TTC549 (cell line): ENCODE data around the gene UBL5.
"Not testable (repeated sequence)": the region's sequence is repeated elsewhere in the genome, so short reads cannot be mapped to it uniquely, and the experiment has no call there.

ENCODE experiments used
- FAIRE-seq: peaks from 2 replicates; lab custom pipeline; 2012; peaks lifted over from hg19 to GRCh38; lab: Jason Lieb, UNC

The UBL5 gene

DNA sequence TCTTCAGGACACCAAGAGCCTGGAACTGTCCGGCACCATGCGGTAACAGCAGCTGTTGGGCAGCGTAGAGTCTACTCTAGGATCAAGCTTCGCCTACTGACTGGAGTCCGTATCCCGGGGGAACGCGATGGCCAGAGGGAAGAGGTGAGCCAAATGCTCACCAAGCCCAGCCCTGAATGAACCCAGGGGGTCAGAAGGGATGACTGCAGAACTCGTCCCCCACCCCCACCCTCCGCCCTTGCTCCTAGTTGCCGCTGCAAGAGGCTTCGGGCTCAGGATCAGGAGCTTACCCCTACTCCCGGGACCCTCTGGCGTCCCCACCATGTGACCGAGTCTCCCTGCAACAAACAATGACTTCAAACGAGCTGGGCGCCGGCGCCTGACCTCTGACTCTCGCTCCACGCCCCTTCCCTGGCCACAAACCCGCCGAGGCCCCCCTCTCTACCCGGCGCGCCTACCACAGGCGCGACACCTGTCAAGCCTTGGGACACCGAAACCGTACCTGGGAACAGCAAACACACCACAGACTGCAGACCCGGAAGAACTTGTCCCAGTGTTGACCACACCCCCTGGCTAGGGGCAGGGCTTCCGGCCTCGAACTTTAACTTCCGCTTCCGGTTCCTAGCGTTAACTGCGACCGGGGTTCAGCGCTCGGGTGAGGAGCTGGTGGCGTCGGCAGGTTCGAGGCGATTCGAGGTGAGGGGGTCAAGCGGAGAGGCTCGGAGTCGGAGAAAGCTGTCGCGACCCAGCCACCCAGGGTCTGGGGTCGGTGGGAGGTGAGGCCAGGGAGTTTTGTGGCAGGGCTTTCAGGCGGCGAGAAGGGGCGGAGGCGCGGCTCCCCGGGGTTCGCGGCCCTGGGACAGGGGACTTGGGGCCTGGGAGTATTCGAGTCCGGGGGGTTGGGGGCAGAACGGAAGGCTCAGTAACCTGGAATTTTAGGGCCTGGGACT lies at the start of gene UBL5:
Gene UBL5, plus strand, starts transcription at position 630 of the 950 bp plus-strand sequence. CDS start 420 bp downstream, outside the sequence.
- FAIRE-seq, result no peak

DNA sequence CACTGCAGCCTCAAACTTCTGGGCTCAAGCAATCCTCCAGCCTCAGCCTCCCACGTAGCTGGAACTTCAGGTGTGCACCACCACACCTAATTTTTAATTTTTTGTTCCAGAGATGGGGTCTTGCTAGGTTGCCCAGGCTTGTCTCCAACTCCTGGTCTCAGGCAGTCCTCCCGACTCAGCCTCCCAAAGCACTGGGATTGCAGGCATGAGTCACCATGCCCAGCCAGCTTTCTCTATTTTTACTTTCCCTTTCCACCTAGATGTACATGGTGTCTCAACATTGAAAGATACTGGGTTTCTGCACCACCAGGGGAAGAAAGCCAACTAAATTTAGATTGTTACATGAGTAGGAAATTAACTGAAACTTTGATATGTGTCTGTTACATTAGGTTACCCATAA lies 45.4 kb upstream of the UBL5 start:
- no peak for FAIRE-seq

DNA sequence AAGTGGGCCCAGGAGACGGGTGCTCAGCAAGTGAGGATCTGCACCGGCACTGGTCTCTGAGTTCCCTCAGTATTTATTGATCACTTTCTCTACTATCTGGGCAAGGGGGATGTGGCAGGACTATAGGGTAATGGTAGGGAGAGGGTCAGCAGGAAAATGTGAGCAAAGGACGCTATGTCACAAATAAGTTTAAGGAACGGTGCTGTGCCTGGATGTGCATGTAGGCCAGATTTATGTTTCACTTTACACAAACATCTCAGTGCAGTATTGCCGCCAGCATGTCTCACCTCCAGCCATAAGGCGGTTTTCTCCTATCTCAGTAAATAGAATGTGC lies 43.6 kb upstream of the UBL5 start:
- FAIRE-seq, result not testable (repeated sequence)

DNA sequence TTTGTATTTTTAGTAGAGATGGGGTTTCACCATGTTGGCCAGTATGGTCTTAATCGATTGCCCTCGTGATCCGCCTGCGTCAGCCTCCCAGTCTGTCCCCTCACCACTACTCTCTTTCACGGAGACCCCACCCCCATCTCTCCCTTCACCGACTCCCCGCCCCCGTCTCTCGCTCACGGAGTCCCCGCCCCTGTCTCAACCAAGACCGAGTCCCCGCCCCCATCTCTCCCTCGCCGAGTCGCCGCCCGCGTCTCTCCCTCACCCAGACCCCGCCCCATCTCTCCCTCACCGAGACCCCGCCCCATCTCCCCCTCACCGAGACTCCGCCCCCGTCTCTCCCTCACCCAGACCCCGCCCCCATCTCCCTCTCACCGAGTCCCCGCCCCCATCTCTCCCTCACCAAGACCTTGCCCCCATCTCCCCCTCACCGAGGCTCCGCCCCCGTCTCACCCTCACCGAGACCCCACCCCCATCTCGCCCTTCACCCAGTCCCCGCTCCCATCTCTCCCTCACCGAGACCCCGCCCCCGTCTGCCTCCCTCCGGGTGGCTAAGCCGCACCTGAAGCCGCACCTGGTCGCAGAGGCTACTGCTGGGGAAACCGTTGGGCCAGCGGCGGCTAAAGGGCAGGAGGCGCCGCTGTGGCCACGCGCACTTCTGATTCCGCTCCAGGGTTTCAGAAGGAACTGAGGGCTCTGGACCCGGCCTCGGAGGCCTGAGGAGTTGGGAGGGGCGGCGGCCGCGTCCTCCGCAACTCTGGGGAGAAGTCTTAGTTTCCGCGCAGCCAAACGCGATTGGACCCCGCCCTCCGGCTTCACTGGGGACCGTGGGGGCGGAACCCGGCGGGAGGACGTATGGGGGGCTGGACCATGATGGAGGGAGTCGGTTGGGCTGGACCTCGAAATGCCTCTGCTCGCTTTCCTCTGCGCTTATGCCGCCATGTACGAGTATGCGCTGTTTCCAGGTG lies 42.1 kb upstream of the UBL5 start:
- peak; percentile 46 for FAIRE-seq

DNA sequence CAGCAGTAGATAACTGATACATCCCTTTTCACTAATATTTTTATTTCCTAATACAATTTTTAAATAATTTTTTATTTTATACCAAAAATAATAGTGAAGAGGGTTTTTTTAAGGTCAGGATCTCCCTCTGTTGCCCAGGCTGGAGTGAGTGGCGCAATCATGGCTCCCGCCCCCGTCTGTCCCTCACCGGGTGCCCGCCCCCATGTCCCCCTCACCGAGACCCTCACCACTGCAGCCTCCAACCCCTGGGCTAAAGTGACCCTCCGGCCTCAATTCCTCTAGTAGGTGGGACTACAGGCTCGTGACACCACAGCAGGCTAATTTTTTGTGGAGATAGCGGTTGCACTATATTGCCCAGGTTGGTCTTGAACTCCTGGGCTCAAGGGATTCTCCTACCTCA lies 41.4 kb upstream of the UBL5 start:
- no peak for FAIRE-seq

DNA sequence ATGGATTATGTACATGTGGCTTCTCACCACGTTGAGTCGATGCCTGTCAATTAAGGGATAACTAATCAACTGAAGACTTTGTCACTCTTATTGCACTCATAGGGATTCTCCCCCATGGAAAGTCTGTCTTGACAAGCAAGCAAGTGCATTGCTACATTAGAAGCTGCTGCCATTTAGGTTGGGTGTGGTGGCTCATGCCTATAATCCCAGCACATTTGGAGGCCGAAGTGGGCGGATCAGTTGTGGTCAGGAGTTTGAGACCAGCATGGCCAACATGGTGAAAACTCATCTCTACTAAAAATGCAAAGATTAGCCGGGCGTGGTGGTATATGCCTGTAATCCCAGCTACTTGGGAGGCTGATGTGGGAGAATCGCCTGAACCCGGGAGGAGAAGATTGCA lies 40.9 kb upstream of the UBL5 start:
- FAIRE-seq, result no peak

DNA sequence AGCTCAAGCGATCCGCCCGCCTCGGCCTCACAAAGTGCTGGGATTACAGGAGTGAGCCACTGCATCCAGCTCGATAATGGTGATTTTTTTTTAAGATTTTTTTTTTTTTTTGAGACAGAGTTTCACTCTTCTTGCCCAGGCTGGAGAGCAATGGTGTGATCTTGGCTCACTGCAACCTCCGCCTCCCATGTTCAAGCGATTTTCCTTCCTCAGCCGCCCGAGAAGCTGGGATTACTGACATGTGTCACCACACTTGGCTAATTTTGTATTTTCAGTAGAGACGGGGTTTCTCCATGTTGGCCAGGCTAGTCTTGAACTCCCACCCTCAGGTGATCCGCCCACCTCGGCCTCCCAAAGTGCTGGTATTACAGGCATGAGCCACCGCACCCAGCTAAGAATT lies 39.1 kb upstream of the UBL5 start:
- not testable (repeated sequence) for FAIRE-seq

DNA sequence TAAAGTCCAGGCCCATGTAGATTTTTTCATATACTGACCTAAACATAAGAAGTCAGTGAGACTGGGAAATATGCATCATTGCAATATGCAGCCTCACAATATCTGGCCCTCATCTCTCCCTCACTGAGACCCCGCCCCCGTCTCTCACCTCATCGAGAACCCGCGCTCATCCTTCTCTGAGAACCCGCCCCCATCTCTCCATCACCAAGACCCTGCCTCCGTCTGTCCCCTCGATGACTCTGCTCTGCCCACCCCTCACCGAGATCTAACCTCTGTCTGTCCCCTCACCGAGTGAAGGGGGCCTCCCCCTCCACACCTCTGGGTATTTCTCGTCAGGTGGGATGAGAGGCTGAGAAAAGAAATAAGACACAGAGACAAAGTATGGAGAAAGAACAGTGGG lies 38.7 kb upstream of the UBL5 start:
- FAIRE-seq, result no peak

DNA sequence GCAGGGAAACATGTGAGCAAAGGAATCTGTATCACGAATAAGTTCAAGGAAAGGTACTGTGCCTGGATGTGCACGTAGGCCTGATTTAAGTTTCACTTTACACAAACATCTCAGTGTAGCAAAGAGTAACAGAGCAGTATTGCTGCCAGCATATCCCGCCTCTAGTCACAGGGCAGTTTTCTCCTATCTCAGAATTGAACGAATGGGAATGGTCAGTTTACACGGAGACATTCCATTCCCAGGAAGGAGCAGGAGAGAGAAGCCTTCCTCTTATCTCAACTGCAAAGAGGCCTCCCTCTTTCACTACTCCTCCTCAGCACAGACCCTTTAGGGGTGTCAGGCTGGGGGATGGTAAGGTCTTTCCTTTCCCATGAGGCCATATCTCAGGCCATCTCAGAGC lies 38.1 kb upstream of the UBL5 start:
- FAIRE-seq, result not testable (repeated sequence)

DNA sequence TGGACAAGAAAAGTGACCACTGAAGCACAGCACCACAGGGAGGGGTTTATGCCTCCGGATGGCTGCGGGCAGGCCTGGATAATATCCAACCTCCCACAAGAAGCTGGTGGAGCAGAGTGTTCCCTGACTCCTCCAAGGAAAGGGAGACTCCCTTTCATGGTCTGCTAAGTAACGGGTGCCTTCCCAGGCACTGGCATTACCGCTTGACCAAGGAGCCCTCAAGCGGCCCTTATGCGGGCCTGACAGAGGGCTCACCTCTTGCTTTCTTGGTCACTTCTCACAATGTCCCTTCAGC lies 36.7 kb upstream of the UBL5 start:
- not testable (repeated sequence) for FAIRE-seq

DNA sequence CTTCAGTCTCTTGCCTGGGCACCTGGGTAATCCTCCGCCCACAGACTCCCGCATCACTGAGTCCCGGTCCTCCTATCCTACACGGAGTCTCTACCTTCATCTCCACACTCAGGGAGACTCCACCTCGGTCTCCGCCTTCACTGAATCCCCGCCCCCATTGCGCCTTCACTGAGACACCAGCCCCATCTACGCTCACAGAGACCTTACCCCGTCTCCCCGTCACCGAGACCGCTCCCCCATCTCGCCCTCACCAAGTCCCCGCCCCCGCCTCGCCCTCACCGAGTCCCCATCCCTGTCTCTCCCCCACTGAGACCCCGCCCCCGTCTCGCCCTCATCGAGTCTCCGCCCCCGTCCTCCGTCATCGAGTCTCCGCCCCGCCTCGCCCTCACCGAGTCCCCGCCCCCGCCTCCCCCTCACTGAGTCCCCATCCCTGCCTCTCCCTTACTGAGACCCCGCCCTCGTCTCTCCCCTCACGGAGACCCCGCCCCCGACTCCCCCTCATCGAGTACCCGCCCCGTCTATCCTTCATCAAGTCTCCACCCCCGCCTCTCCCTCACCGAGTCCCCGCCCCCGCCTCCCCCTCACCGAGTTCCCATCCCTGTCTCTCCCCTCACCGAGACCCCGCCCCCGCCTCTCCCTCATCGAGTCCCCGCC lies 36.0 kb upstream of the UBL5 start:
- no peak for FAIRE-seq

DNA sequence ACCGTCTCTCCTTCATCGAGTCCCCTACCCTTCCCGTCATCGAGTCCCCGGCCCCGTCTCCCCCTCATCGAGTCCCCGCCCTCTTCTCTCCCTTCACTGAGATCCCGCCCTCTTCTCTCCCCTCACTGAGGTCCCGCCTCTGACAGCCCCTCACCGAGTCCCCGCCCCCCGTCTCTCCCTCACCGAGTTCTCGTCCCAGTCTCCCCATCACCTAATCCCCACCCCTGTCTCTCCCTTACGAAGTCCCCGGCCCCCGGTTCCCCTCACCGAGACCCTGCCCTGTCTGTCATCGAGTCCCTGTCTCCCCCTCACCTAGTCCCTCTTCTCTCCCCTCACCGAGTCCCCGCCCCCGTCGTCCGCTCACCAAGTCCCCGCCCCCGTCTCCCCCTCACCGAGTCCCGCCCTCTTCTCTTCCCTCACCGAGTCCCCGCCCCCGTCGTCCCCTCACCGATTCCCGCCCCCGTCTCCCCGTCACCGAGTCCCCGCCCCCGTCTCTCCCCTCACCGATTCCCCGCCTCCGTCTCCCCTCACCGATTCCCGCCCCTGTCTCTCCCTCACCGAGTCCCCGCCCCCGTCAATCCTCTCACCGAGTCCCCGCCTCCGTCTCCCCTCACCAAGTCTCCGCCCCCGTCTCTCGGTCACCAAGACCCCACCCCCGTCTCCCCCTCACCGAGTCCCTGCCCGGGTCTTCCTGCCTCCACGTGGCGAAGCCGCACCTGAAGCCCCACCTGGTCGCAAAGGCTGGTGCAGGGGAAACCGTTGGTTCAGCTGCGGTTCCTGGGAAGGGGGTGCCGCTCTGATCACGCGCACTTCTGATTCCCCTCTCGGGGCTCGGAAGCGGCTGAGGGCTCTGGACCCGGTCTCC lies 35.3 kb upstream of the UBL5 start:
- no peak for FAIRE-seq

DNA sequence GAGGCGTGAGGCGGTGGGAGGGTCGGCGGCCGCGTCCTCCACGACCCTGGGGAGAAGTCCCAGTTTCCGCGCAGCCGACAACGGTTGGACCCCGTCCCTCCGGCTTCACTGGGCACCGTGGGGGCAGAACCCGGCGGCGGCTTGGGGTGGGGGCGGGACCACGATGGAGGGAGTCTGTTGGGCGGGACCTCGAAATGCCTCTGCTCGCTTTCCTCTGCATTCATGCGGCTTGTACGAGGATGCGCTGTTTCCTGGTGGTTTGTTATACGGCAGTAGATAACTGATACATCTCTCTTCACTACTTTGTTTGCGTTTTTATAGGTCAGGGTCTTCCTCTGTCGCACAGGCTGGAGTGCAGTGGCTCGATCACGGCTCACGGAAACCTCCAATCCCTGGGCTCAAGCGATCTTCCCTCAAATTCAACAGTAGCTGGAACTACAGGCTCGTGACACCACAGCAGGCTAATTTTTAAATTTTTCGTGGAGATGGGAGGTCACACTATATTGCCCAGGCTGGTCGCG lies 34.6 kb upstream of the UBL5 start:
- no peak for FAIRE-seq

DNA sequence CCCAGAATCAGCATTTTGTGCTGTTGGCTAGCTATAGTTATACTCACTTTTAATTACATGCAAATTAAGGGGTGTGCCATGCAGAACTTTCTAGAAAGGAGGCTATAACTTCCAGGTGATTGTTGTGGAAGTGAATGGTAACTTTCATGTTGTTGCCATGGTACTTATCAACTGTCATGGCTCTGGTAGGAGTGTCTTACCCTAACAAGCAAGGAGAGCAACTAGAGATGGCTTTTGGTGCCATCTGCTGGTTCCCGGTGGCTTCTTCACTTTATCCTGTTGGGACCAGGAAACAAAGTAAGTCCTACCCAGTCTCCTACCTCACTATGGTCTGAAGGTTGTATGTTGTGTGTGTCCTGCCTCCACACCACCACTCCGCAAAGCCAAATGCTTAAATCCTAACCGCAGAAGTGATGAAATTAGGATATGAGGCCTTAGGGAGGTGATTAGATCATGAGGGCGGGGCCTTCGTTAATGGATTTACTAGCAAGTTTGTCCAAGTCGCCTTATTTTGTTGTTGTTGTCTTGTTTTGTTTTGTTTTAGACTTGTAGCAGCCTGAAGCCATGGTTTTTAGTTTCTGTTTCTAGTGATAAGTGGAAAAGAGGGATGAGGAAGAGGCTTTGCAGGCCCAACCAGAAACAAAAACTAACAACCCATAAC lies 31.5 kb upstream of the UBL5 start:
- FAIRE-seq, result peak; percentile 94

DNA sequence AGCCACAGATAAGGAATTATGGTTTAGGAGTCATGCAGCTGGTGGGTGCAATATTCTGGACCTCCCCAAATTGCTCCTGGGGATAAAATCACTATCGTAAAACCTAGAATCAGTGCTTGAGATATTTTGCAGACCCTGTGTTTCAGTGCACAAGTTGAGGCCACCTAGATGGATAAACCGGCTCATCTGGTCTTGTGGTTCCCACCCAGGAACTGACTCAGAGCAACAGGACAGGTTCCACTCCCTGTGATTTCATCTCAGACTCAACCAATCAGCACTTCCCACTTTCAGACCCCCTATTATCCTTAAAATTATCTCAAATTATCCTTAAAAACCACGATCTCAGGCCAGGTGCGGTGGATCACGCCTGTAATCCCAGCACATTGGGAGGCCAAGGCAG lies 29.8 kb upstream of the UBL5 start:
- FAIRE-seq, result no peak

DNA sequence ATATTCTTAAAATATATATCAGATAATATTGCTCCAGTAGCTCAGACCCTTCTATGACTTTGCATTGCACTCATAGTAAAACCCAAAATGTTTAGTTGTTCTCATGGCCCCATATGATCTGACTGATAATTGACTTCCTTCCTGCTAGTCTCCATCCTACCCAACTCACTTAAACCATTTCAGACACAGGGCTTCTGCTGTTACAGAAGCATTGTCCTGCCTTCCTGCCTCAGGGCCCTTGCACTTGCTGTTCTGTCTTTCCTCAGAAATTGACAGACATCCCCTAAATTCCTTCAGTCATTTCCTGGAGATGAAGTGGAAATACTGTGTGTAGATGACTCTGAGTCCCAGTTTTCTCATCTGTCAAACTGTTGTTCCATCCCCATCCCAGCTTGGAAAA lies 28.6 kb upstream of the UBL5 start:
- FAIRE-seq, result no peak

DNA sequence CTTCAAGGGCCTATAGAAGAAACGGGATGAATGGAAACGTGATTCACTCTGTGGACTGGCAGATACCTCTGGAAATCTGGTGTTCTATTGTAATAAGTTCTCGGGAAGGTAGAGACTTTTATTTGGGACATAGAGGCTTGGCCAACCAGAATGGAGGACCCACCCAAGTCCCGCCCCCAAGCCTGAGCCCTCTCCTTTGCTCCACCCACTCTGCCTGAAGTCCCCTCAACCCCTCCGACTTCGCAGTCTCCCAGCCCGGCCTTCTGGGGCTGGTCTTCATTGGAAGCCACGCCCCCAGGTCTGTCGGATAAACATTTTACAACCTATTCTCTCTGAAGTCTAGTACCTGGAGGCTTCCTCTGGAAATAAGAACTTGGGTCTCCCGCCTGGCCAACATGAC lies 25.7 kb upstream of the UBL5 start:
- no peak for FAIRE-seq

DNA sequence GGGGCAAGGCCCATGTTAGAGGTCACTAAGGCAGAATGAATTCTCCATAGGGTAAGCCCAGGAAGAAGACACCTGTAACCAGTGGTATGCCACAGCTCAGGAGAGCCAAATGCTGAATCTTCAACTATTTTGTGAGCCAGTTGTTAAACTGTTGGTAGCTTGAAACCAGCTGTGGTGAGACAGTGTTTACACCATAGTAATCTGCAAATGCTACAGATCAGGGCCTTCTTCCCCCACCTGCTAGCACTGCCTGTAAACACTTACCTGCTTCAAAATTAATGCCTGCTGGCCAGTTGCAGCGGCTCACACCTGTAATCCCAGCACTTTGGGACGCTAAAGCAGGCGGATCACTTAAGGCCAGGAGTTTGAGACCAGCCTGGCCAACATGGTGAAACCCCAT lies 20.9 kb upstream of the UBL5 start:
- no peak for FAIRE-seq

DNA sequence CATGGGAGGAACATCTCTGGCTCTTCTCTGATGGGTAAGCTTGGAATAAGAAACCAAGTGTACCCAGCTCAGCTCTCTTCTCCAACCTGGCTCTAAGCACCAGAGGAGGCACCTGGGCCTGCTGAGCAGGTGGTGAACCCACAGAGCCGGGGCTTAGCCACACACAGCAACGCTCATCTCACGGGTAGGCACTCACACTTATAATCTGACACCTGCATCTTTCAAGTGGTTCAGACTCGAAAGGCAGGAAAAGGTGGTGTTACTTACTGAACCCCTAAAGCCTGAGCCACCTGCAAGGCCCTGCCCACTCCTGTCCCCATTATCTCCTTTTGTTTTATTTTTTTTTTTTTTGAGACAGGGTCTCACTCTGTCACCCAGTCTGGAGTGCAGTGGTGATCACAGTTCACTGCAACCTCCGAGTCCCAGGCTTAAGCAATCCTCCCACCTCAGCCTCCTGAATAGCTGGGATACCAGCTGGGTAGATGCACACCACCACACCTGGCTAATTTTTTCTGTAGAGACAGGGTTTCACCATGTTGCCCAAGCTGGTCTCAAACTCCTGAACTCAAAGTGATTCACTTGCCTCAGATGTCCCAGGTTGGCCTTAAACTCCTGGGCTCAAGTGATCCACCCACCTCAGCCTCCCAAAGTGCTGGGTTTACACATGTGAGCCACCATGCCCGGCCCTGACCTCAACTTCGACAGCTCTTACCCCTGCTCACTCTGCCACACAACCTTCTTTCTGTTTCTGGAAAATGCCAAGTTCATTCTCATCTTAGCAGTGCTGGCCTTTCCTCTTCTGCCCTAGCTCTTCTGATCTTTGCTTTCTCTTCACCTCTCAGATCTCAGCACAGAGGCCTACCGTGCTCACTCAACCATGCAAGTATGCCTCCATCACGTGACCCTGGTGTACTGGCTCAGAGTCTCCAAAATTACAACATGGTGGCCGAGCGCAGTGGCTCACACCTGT lies 18.6 kb upstream of the UBL5 start:
- FAIRE-seq, result no peak

DNA sequence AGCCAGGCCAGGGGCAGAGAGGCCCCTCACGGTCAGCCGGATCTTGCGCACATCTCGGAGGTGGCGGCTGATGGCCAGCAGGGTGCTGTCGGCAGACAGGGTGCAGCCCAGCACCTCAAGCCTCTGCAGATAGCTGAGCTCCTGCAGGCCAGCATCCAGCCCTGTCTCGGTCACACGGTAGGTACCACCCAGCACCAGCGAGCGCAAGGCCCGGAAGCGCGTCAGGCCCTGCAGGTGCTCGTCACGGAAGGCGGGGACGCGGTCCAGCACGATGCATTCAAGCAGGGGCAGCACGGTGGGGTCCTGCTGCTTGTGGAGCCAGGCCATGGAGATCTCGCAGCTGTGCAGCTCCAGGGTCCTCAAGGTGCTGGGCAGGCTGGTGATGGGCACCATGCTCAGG lies 16.6 kb upstream of the UBL5 start:
- no peak for FAIRE-seq
